H1 (cell line): Measurements from ENCODE around the gene CCP110. TPM values are rescaled to one million over a fixed set of nuclear protein-coding genes. Genes with fewer than 3 reads are reported as not detected.

Experiments
- polyA plus RNA-seq, 7 experiments: library from polyadenylated mRNA; depleted of rRNA in 3 of 7; stranded (reverse) in 5 of 7; unstranded in 2 of 7; fragments of >200 nt in 5 of 7; fragments of 200-250 nt in 2 of 7; gene quantifications; 1 replicate in 5 of 7; 2 replicates in 1 of 7; 4 replicates in 1 of 7; pipeline versions ENCODE4 v1.2.1 to v1.2.3, GENCODE V29; 2011 to 2013; ENCODE audit warnings: missing spikeins in 2 of 7, mixed read lengths in 2 of 7
- total RNA-seq: library from RNA; stranded (reverse); fragmentation: NEBNext Ultra II Directional; extraction: Animal tissue kit (Norgen Biotek cat#: 25700); gene quantifications from 2 replicates; pipeline ENCODE4 v1.2.1, GENCODE V29; 2021
- TF ChIP-seq, protein P1 (sequence below): fragments of 300-600 bp; sonication (generic); IDR thresholded peaks from 2 replicates; pipeline ENCODE4 v1.7.1; 2012; ENCODE audit warnings: low read length, moderate library complexity, mild to moderate bottlenecking, inconsistent platforms; ENCODE audit not compliant: insufficient replicate concordance

The CCP110 gene
- total and polyA plus RNA-seq, 2 of the 8 experiments (the other 6 are each of a cell fraction or from before 2014, with no cell fraction given): 3.2 to 19.8 TPM

DNA sequence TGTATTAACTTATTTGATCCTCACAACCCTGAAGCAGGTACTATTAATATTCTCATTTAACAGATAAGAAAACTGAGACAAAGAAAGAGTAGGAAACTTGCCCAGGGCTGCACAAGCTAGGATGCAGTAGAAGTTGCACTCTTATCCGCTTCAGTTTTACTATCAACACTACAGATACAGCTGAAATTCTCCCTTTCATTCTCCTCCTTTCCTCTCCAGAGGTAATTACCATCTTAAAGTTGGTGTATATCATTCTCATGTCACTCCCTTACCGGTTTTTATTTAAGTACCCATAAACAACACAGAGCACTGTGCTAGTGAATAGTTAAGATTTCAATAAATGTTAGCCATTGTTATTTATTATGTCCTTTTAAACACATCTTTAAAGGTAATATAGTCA, 5.4 kb upstream of the CCP110 start (continued):
- TF ChIP-seq, protein P1, sequence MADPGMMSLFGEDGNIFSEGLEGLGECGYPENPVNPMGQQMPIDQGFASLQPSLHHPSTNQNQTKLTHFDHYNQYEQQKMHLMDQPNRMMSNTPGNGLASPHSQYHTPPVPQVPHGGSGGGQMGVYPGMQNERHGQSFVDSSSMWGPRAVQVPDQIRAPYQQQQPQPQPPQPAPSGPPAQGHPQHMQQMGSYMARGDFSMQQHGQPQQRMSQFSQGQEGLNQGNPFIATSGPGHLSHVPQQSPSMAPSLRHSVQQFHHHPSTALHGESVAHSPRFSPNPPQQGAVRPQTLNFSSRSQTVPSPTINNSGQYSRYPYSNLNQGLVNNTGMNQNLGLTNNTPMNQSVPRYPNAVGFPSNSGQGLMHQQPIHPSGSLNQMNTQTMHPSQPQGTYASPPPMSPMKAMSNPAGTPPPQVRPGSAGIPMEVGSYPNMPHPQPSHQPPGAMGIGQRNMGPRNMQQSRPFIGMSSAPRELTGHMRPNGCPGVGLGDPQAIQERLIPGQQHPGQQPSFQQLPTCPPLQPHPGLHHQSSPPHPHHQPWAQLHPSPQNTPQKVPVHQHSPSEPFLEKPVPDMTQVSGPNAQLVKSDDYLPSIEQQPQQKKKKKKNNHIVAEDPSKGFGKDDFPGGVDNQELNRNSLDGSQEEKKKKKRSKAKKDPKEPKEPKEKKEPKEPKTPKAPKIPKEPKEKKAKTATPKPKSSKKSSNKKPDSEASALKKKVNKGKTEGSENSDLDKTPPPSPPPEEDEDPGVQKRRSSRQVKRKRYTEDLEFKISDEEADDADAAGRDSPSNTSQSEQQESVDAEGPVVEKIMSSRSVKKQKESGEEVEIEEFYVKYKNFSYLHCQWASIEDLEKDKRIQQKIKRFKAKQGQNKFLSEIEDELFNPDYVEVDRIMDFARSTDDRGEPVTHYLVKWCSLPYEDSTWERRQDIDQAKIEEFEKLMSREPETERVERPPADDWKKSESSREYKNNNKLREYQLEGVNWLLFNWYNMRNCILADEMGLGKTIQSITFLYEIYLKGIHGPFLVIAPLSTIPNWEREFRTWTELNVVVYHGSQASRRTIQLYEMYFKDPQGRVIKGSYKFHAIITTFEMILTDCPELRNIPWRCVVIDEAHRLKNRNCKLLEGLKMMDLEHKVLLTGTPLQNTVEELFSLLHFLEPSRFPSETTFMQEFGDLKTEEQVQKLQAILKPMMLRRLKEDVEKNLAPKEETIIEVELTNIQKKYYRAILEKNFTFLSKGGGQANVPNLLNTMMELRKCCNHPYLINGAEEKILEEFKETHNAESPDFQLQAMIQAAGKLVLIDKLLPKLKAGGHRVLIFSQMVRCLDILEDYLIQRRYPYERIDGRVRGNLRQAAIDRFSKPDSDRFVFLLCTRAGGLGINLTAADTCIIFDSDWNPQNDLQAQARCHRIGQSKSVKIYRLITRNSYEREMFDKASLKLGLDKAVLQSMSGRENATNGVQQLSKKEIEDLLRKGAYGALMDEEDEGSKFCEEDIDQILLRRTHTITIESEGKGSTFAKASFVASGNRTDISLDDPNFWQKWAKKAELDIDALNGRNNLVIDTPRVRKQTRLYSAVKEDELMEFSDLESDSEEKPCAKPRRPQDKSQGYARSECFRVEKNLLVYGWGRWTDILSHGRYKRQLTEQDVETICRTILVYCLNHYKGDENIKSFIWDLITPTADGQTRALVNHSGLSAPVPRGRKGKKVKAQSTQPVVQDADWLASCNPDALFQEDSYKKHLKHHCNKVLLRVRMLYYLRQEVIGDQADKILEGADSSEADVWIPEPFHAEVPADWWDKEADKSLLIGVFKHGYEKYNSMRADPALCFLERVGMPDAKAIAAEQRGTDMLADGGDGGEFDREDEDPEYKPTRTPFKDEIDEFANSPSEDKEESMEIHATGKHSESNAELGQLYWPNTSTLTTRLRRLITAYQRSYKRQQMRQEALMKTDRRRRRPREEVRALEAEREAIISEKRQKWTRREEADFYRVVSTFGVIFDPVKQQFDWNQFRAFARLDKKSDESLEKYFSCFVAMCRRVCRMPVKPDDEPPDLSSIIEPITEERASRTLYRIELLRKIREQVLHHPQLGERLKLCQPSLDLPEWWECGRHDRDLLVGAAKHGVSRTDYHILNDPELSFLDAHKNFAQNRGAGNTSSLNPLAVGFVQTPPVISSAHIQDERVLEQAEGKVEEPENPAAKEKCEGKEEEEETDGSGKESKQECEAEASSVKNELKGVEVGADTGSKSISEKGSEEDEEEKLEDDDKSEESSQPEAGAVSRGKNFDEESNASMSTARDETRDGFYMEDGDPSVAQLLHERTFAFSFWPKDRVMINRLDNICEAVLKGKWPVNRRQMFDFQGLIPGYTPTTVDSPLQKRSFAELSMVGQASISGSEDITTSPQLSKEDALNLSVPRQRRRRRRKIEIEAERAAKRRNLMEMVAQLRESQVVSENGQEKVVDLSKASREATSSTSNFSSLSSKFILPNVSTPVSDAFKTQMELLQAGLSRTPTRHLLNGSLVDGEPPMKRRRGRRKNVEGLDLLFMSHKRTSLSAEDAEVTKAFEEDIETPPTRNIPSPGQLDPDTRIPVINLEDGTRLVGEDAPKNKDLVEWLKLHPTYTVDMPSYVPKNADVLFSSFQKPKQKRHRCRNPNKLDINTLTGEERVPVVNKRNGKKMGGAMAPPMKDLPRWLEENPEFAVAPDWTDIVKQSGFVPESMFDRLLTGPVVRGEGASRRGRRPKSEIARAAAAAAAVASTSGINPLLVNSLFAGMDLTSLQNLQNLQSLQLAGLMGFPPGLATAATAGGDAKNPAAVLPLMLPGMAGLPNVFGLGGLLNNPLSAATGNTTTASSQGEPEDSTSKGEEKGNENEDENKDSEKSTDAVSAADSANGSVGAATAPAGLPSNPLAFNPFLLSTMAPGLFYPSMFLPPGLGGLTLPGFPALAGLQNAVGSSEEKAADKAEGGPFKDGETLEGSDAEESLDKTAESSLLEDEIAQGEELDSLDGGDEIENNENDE: no peak
